ENCODE measurements around the gene NTF4. TPM values are rescaled to one million over a fixed set of nuclear protein-coding genes. Genes with fewer than 3 reads are reported as not detected.

The NTF4 gene
- total and polyA plus RNA-seq, 2 of the 4 experiments (the other 2 are of a cell fraction): 0.09 to 0.18 TPM

GRCh38 chr19:49102303-49102702 lies 37.7 kb upstream of the NTF4 start:
- H3K9me3 ChIP-seq (ENCODE audit: control insufficient read depth, insufficient read depth, low read length): no peaks in the 10 kb centered on the region
- no peak overlapping the region for H2BK120ac ChIP-seq (ENCODE audit: low read depth, low read length)
- no peak overlapping the region for H2AFZ ChIP-seq (replicated peaks; ENCODE audit: low read length, poor library complexity)
- no peak for TF ChIP-seq POLR2A (IDR thresholded peaks at IDR 0.05; ENCODE audit: low read depth, low read length)
- no peaks in the 10 kb centered on the region for H3K9me1 ChIP-seq (ENCODE audit: insufficient read depth, low read length)
- no peak overlapping the region for H3K9ac ChIP-seq (ENCODE audit: low read depth, low read length)
- no peak overlapping the region for H4K5ac ChIP-seq (ENCODE audit: low read depth, low read length)
- H3K4me1 ChIP-seq (ENCODE audit: control insufficient read depth, insufficient read depth, low read length): no peaks in the 10 kb centered on the region
- no peak overlapping the region for H2BK15ac ChIP-seq (ENCODE audit: low read depth, low read length)
- no peaks in the 10 kb centered on the region for H3K27me3 ChIP-seq (ENCODE audit: control insufficient read depth, insufficient read depth, low read length)
- no peak overlapping the region for H3K23ac ChIP-seq (ENCODE audit: low read depth, low read length)
- in situ Hi-C loops (cut with MboI; ENCODE audit: low sequenced_read_pairs) (no loop called here), dilution Hi-C loops (cut with HindIII; ENCODE audit: low sequenced_read_pairs, unreplicated experiment) (no loop called here), intact Hi-C loops (cut with micrococcal nuclease) (no loop called here)
- H2BK20ac ChIP-seq (ENCODE audit: low read depth, low read length): no peak overlapping the region
- peaks cover 80% of the 10 kb centered on the region for H3K36me3 ChIP-seq (ENCODE audit: control insufficient read depth, insufficient read depth, low read length)
- no peak overlapping the region for H4K91ac ChIP-seq (ENCODE audit: insufficient read depth, low read depth, low read length)
- no peak overlapping the region for H4K8ac ChIP-seq (ENCODE audit: low read depth in 2 of 2, low read length in 2 of 2)
- H3K4ac ChIP-seq (ENCODE audit: low read depth, low read length): no peak overlapping the region
- H3K79me1 ChIP-seq (ENCODE audit: low read depth in 1 of 2, low read length in 2 of 2): peaks cover 34 to 67% of the 10 kb centered on the region in 2 experiments
- H4K20me1 ChIP-seq (ENCODE audit: insufficient read depth, low read length): peaks cover 61% of the 10 kb centered on the region
- BruUV-seq (replicated peaks): no TSS peak
- no peak for DNase-seq
- H2BK5ac ChIP-seq (ENCODE audit: low read depth, low read length, poor library complexity, severe bottlenecking): no peak overlapping the region
- no peak overlapping the region for H3K4me2 ChIP-seq (ENCODE audit: low read depth, low read length)
- H3K14ac ChIP-seq (replicated peaks; ENCODE audit: low read depth, low read length): no peak overlapping the region
- ChIA-PET POLR2A (ENCODE audit: unreplicated experiment) (no interaction called here), CTCF (no interaction called here)
- no peak overlapping the region for H3K56ac ChIP-seq (ENCODE audit: extremely low read depth, insufficient read depth, low read length)
- no peak overlapping the region for H3K4me3 ChIP-seq (ENCODE audit: insufficient read depth, low read depth, low read length)
- no peak overlapping the region for H3K27ac ChIP-seq (ENCODE audit: insufficient read depth, low read length)
- no peak overlapping the region for H2AK5ac ChIP-seq (ENCODE audit: low read depth, low read length)
- no peak for ATAC-seq (ENCODE audit: low read depth)
- no peak overlapping the region for H3K18ac ChIP-seq (ENCODE audit: low read depth, low read length)
- WGBS, 2 experiments (ENCODE audit: extremely low coverage in 2 of 2, insufficient read length in 1 of 2): 85% methylated on average over 8 of the region's 12 CpGs; no CpG with 5 or more reads in 1 of the 2 experiments
- H2AK9ac ChIP-seq (replicated peaks; ENCODE audit: low read depth, low read length, poor library complexity): no peak overlapping the region
